KG1 (cell line): ENCODE measurements around the gene TRPM3.

Source experiments
- DNase-seq: peaks from one replicate; lab custom pipeline; 2025; lab: John Stamatoyannopoulos, UW

Gene TRPM3

DNA sequence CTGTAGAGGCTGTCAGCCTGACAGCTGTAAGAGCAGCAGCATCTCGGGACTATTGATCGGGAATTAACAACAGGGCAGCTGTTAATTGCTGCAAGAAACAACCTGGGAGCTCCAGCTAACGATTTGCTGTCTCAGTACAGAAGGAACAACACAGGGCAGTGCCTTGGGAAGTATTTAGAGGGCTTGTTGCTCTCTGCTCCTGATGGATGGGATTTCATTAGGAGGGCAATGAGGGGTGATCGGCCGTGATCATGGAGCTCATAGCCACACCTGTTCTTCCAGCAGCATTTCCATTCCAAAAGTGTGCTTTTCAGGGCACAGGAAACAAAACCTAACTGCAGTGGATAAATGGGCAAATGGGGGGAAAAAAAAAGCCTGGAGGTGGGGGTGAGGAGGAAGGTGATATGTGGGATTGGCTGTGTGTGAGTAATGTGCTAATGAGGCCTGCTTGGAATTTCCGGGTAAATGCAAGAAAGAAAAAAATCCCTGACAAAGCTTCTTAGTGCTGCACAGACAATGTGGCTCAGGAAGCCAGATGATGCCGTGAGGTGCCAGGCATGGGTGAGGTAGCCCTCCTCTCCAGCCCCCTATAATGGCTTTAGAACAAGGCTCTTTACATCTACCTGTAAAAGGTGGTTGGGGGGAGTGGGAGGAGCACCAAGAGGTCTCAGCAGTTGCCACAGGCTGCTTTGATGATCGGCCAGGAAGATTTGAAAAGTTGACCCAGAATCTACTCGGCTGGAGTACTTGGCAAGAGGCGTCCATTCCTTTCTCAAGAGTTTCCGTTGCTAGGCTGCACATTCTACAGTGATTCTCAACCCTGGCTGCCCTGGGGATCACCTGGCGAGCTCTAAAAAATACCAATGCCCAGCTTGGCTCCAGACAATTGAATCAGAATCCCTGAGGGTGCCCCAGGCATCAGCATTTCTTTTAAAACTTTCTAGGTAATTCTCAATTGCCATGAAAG is 567.4 kb downstream of the TRPM3 start:
- no peak for DNase-seq

DNA sequence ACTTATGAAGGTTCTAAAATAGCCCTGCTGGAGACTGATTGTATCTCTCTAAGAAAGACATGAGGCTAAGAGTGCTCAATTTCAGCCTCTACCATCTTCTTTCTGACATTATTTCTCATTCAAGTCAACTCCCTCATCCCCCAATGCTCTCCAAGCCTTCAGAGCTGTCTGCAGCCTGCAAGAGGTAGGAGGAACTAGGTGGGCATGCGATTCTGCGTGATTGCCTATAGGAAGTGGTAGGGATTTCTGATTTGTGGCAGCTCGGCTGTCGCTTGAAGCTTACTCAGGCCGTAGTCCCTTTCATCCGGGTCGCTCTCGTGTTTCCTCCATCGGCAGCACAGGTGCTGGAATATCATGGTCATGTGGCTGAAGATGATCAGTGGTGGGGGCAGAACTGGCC is 568.9 kb downstream of the TRPM3 start:
- DNase-seq, result no peak

DNA sequence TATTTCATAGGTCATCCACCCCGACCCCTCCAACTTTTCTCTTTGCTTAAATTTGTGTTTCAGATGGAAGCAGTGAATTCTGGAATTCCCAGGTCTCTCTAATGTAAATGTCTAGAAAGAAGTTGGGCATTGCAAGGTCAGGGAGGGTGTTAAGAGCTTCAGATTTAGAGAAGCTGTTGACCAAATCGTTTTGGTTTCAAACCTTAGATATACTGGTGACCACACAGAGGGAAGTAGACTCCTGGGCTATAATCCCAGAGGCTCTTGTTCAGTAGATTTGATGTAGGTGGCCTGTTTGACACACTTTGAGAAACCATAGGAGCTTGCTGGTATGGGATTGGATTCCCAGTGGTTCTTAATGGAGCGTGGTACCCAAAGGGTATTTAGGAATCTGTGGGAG is 569.6 kb downstream of the TRPM3 start:
- no peak for DNase-seq

DNA sequence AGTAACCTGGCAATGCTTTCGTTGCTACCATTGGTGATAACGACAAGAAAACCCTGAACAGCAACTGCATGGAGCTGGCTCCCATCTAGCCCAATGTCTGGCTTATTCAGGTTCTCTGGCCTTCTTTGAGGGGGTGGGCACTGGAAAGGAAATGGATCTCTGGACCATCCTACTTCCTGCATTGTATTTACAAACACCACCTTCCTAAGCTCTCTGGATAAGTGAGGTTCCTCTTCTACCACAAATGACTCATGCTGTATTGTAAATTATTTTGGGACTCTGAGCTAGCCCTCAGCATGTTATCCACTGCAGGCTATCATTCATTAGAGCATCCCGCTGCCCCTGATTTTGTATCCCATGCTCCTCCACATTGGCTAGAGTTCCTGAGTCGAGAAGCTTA is 570.0 kb downstream of the TRPM3 start:
- DNase-seq, result no peak

- DNase-seq, result no peak
Observed at GRCh38 chr9:70549926-70550325, 571.5 kb downstream of the TRPM3 start.

DNA sequence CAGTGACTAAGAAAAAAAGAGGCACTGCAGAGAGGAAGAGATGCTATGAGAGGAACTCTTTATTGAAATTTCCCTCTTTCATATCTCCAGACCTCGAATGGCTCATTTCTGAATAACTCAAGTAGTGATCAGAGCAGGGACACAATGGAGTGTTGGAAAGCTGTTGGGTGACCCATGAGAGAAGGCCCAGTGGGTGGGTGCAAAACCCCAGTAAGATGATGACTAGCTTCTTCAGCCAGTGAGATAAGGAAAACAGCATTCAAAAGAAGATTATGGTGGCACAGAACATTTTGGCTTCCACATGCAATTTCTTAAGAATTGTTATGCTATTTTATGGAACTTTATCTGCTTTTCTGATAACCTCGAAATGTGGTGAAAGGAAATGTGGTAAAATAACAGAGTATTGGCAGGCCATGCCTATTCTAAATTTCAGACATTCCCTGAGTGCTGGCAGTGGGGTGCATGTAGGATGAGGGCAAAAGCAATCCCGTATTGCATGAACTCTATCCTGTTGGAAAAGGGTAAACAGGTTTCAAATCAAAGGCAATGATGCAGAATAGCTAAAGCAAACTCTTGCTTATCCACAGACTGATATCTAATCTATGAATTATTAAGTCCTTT is 579.0 kb downstream of the TRPM3 start:
- no peak for DNase-seq

GRCh38 chr9:70540016-70540415 is 581.4 kb downstream of the TRPM3 start:
- no peak for DNase-seq

DNA sequence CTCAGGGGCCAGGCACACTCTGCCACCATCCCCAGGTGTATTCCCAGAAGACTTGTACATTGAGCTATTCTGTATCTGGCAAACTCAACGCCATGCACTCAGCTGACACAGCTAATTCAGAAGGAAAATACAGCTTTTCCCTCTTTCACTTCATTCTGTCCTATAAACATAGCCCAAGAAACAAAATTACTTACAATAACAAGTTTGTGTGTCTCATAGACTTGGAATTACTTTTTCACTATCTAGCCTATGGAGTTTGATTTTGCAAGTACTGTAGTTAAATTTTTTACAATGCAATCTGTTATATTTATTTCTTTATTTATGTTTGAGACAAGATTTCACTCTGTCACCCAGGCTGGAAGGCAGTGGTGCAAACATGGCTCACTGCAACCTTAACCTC is 581.9 kb downstream of the TRPM3 start:
- no peak for DNase-seq

GRCh38 chr9:70539001-70539400 is 582.4 kb downstream of the TRPM3 start:
- no peak for DNase-seq

GRCh38 chr9:70537084-70537483 is 584.3 kb downstream of the TRPM3 start:
- DNase-seq, result no peak

GRCh38 chr9:70535546-70536323 is 585.7 kb downstream of the TRPM3 start:
- no peak for DNase-seq

DNA sequence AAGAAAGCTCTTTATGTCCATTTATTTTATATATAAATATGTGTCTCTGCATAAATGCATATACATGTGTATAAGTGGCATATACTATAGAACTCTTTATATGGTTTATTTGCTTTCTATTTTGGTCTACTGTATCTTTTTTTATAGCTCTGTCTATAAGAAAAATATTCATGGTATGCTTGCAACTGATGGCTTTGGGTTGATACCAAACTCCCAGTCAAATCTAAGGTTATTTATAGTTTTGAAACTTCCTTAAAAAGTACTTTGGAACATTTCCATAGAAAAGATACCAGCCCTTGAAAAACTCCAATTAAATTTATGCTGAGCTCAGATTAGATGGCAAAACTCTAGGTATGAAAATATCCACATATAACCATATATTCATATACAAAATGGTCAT is 587.0 kb downstream of the TRPM3 start:
- no peak for DNase-seq

- DNase-seq, result no peak
Observed at GRCh38 chr9:70534061-70534460, 587.4 kb downstream of the TRPM3 start.

- no peak for DNase-seq
Observed at GRCh38 chr9:70533492-70533891, 587.9 kb downstream of the TRPM3 start.

GRCh38 chr9:70532716-70533115 is 588.7 kb downstream of the TRPM3 start:
- no peak for DNase-seq

GRCh38 chr9:70531311-70531710 is 590.1 kb downstream of the TRPM3 start:
- DNase-seq, result no peak

- no peak for DNase-seq
Observed at GRCh38 chr9:70530716-70531115, 590.7 kb downstream of the TRPM3 start.

DNA sequence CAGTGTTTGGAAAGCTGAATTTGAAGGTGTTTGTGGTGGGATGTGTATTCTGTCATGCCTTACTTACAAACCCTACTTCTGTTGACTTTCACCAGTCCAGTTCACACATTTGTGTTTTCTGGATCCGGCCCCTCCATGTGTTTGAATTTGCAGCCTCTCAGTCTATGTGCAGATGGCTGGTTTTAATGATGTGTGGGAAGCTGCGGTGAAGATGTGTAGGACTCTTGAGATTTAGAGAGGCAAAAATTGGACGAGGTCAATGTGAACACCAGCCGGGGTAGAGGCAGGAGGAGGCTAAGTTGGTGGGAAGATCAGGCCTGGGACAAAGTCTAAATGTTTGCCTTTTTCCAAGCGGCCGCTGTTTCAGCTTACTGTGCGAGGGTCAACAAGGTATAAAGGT is 591.6 kb downstream of the TRPM3 start:
- no peak for DNase-seq

DNA sequence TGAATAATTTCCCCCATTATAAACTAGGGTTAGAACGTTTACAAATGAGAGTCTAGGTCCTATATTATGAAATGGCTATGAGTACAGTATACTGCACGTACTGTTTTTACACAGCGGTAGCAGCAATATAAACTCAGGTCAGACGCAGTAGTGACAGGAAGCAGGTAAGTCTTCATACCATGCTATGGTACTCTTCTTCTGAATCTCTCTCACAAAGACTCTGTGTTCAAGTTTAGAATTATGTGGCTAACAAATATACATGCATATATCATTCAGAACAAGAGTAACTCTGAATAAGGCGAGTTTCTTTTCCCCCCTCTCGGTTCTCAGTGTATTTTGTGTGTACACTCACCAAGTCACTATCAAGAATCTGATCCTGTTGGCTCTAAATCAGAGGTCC is 592.0 kb downstream of the TRPM3 start:
- no peak for DNase-seq

DNA sequence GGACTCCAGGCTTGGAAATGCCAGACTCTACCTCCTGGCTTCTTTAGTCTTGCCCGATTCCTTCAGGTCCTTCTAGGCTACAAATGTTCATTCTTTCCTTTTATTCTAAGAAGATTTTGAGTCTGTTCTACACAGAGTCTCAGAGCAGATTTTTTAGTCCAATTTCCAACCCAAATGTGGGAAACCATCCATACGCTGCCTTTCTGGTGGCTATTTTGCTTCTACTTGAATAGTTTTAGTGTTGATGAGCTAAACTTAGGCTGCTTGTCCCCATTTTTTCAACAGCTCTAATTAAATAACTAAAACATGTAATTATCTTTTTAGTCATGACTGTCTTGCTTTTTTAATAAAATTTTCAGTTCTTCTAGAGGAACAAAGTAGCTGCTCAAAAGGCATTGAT is 594.5 kb downstream of the TRPM3 start:
- DNase-seq, result no peak

DNA sequence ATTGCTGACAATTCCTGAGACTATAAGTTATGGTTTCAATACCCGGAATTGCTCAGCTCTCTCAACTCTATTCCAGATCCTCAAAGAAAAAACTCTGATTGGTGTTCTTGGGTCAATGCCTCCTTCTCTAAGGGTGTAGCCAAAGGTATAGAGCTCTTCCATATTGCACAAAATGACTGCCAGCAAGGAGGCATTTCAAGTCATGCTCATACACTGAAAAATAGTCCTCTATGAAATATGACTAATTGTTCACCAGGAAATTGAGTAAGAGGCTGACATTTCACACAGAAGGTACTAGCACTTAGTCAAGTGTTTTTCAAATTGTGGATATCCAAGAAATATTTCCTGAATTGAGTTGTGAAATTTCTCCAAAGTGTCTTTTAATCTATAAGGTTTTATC is 595.9 kb downstream of the TRPM3 start:
- no peak for DNase-seq

DNA sequence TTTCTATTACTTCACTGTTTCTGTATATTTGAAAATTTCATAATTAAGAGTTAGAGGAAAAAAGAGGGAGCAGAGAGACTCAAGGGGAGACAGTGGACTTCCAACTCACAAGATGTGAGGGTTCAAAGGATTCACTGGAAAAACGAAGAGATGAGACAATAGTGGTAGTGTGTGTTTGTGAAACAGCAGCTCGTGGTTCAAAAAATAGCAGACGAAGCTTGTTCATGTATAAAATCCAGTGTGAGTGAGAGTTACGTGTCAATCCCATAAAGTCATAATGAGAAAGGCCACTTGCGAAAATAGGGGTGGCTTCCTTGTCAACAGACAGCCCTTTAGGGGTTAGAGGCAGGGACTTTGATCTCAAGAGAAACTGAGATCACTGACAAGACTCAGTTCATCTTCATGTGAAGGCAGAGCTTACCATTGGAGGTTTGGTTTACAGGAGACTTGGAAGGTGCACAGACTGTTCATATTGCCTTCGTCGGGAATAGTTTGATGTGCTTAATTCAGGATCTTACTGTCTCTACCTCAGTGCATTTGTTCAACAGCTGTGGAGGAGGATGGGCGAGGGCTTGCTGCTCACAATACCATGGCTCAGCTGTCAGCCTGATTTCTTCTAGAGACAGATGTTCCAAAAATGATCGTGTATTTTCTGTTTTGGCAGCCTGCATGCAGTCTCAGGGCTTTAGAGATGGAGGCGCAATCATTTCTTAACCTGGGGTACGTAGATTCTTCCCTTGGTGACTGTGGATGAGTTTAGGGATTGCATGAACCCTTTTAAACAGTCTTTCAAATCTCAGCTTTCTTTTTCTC is 601.3 kb downstream of the TRPM3 start:
- DNase-seq, result no peak
